Measurements from ENCODE around the gene MLH1. TPM values are rescaled to one million over a fixed set of nuclear protein-coding genes. Genes with fewer than 3 reads are reported as not detected.
"Not testable (repeated sequence)": the region's sequence is repeated elsewhere in the genome, so short reads cannot be mapped to it uniquely, and the experiment has no call there.

MLH1 gene
- total RNA-seq, 1 experiment from 2014 or later: 28.5 TPM

GRCh38 chr3:37053753-37054152, 60.4 kb downstream of the MLH1 start:
- H3K36me3 ChIP-seq (ENCODE audit: control insufficient read depth, insufficient read depth, low read length): peaks cover 22% of the 10 kb centered on the region
- ATAC-seq: no peak

GRCh38 chr3:37054370-37054769, 61.1 kb downstream of the MLH1 start:
- no TSS peak for BruUV-seq (replicated peaks)
- ChIA-PET POLR2A (interaction anchor here (0.5 to 0.6 kb wide), 2 partner anchors 9 to 108 kb away, joined by 3 to 5 read pairs; no protein-coding TSS in a partner anchor), CTCF (no interaction called here)
- Histone ChIP-seq H3K36me3 (ENCODE audit: control insufficient read depth, insufficient read depth, low read length) (peaks cover 22% of the 10 kb centered on the region), H3K4me1 (ENCODE audit: control insufficient read depth, insufficient read depth, low read length) (0 out of 2 replicates have a peak, but pooled peaks cover 4% of the 10 kb centered on the region), H3K9me3 (ENCODE audit: control insufficient read depth, insufficient read depth, low read depth, low read length) (no peaks in the 10 kb centered on the region), H3K27ac (ENCODE audit: low read length) (no peak overlapping the region), H3K4me3 (ENCODE audit: low read depth in 2 of 2, low read length in 2 of 2) (no peak overlapping the region), H3K27me3 (ENCODE audit: control insufficient read depth, insufficient read depth, low read length) (no peaks in the 10 kb centered on the region)
- TF ChIP-seq REST (IDR thresholded peaks at IDR 0.05; ENCODE audit: insufficient read depth in 1 of 2, low read depth in 2 of 2, low read length in 1 of 2): no peak
- no peak for TF ChIP-seq CTCF (IDR thresholded peaks at IDR 0.05)
- TF ChIP-seq POLR2AphosphoS5 (IDR thresholded peaks at IDR 0.05; ENCODE audit: low read depth, low read length): no peak
- no peak for TF ChIP-seq SIN3A (IDR thresholded peaks at IDR 0.05; ENCODE audit: borderline replicate concordance, insufficient read depth, low read depth, low read length)
- TF ChIP-seq TCF7L2 (IDR thresholded peaks at IDR 0.05; ENCODE audit: low read depth, low read length): no peak
- ATAC-seq: no peak
- in situ Hi-C loops (cut with HindIII; ENCODE audit: low pct_unique_long_range_greater_than_20kb, low sequenced_read_pairs) (no loop called here), intact Hi-C loops (cut with micrococcal nuclease; ENCODE audit: unreplicated experiment) (no loop called here)
- DNase-seq (ENCODE audit: low read depth, low spot score): peak; percentile 7

More at GRCh38 chr3:37053753-37054152, 60.4 kb downstream of the MLH1 start:
- TF ChIP-seq SIN3A (IDR thresholded peaks at IDR 0.05; ENCODE audit: borderline replicate concordance, insufficient read depth, low read depth, low read length): no peak
- no peak for TF ChIP-seq CTCF (IDR thresholded peaks at IDR 0.05)
- no peak for TF ChIP-seq TCF7L2 (IDR thresholded peaks at IDR 0.05; ENCODE audit: low read depth, low read length)
- TF ChIP-seq REST (IDR thresholded peaks at IDR 0.05; ENCODE audit: insufficient read depth in 1 of 2, low read depth in 2 of 2, low read length in 1 of 2): no peak
- no peak for TF ChIP-seq POLR2AphosphoS5 (IDR thresholded peaks at IDR 0.05; ENCODE audit: low read depth, low read length)
- Histone ChIP-seq H3K4me1 (ENCODE audit: control insufficient read depth, insufficient read depth, low read length) (0 out of 2 replicates have a peak, but pooled peaks cover 4% of the 10 kb centered on the region), H3K9me3 (ENCODE audit: control insufficient read depth, insufficient read depth, low read depth, low read length) (no peaks in the 10 kb centered on the region), H3K4me3 (ENCODE audit: low read depth in 2 of 2, low read length in 2 of 2) (no peak overlapping the region), H3K27me3 (ENCODE audit: control insufficient read depth, insufficient read depth, low read length) (no peaks in the 10 kb centered on the region), H3K27ac (ENCODE audit: low read length) (no peak overlapping the region)
- CTCF ChIA-PET: no interaction called here
- POLR2A ChIA-PET: interaction anchor here (0.6 kb wide), 1 partner anchor 108 kb away, joined by 5 read pairs; no protein-coding TSS in a partner anchor
- in situ Hi-C loops (cut with HindIII; ENCODE audit: low pct_unique_long_range_greater_than_20kb, low sequenced_read_pairs) (no loop called here), intact Hi-C loops (cut with micrococcal nuclease; ENCODE audit: unreplicated experiment) (no loop called here)
- BruUV-seq (replicated peaks): no TSS peak
- DNase-seq (ENCODE audit: low read depth, low spot score): no peak

GRCh38 chr3:37055077-37055476, 61.8 kb downstream of the MLH1 start:
- POLR2A ChIA-PET; DNase-seq (ENCODE audit: low read depth, low spot score); in situ Hi-C loops (cut with HindIII; ENCODE audit: low pct_unique_long_range_greater_than_20kb, low sequenced_read_pairs); BruUV-seq (replicated peaks); H3K27ac ChIP-seq (ENCODE audit: low read length); ATAC-seq; H3K4me3 ChIP-seq (ENCODE audit: low read depth in 2 of 2, low read length in 2 of 2); H3K4me1 ChIP-seq (ENCODE audit: control insufficient read depth, insufficient read depth, low read length); CTCF ChIA-PET; H3K9me3 ChIP-seq (ENCODE audit: control insufficient read depth, insufficient read depth, low read depth, low read length); intact Hi-C loops (cut with micrococcal nuclease; ENCODE audit: unreplicated experiment); H3K27me3 ChIP-seq (ENCODE audit: control insufficient read depth, insufficient read depth, low read length): not testable (repeated sequence)
- peaks cover 22% of the 10 kb centered on the region for H3K36me3 ChIP-seq (ENCODE audit: control insufficient read depth, insufficient read depth, low read length)
